KMS-11 (cell line): ENCODE results near the gene COMP.
"Not testable (repeated sequence)": the region's sequence is repeated elsewhere in the genome, so short reads cannot be mapped to it uniquely, and the experiment has no call there.

Source experiments
- H2AFZ ChIP-seq: fragments of 200-600 bp; sonication (generic); 2 replicates; pipeline ENCODE4 v1.6.1; 2016; ENCODE audit warnings: antibody characterized with exemption, mixed run types, low read depth
- H3K27ac ChIP-seq: fragments of 200-600 bp; sonication (generic); 2 replicates; pipeline ENCODE4 v1.6.1; 2016; ENCODE audit warnings: mild to moderate bottlenecking, mixed run types
- H3K27me3 ChIP-seq: fragments of 200-600 bp; sonication (generic); 2 replicates; pipeline ENCODE4 v1.6.1; 2017; ENCODE audit warnings: mild to moderate bottlenecking, low read depth, mixed run types, moderate library complexity; ENCODE audit not compliant: insufficient read depth
- H3K36me3 ChIP-seq: fragments of 200-600 bp; sonication (generic); 2 replicates; pipeline ENCODE4 v1.6.1; 2017; ENCODE audit warnings: mild to moderate bottlenecking, mixed run types; ENCODE audit not compliant: insufficient read depth
- H3K4me1 ChIP-seq: fragments of 200-600 bp; sonication (generic); 2 replicates; pipeline ENCODE4 v1.6.1; 2016; ENCODE audit warnings: mild to moderate bottlenecking, low read depth, mixed run types; ENCODE audit not compliant: poor library complexity, severe bottlenecking
- H3K4me2 ChIP-seq: fragments of 200-600 bp; sonication (generic); 2 replicates; pipeline ENCODE4 v1.7.0; 2016; ENCODE audit warnings: mild to moderate bottlenecking, mixed run types
- H3K4me3 ChIP-seq: fragments of 200-600 bp; sonication (generic); IDR thresholded peaks from 2 replicates; pipeline ENCODE4 v1.6.1; 2017; ENCODE audit warnings: low read depth, low read length, mixed read lengths; ENCODE audit not compliant: insufficient read depth
- H3K79me2 ChIP-seq: fragments of 200-600 bp; sonication (generic); 2 replicates; pipeline ENCODE4 v1.6.1; 2016; ENCODE audit warnings: low read depth, mixed run types; ENCODE audit not compliant: insufficient read depth
- H3K9ac ChIP-seq: fragments of 200-600 bp; sonication (generic); 2 replicates; pipeline ENCODE4 v1.6.1; 2016; ENCODE audit warnings: mild to moderate bottlenecking, mixed run types
- H4K20me1 ChIP-seq: fragments of 200-600 bp; sonication (generic); 2 replicates; pipeline ENCODE4 v1.6.1; 2016; ENCODE audit warnings: mild to moderate bottlenecking, mixed run types; ENCODE audit not compliant: insufficient read depth
- CTCF ChIP-seq: fragments of 200-600 bp; sonication (generic); conservative IDR thresholded peaks from 2 replicates; pipeline ENCODE4 v1.6.1; 2017; ENCODE audit warnings: low read depth, mild to moderate bottlenecking, antibody characterized with exemption, low read length, moderate library complexity, mixed read lengths

Gene COMP

DNA sequence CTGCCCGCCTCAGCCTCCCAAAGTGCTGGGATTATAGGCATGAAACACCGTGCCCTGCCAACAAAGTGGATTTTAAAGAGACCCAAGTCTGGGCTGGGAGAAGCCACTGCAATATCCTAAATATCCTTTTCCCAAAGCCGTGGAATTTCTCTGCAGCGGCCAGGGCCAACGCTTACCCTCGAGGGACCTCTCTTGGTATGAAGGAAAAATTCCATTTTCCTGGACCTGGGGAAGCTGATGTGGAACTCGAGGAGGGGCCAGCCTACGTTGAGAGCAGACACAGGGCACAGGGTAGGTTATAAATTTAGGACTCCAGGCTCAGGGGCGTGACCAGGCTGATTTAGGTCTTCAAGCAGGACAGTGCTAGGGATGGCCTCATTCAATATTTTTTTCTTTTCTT is 23.0 kb upstream of the COMP start:
- Histone ChIP-seq H3K79me2 (no peaks in the 10 kb centered on the region), H3K9ac (no peak overlapping the region), H3K4me1 (no peaks in the 10 kb centered on the region), H4K20me1 (no peaks in the 10 kb centered on the region), H2AFZ (no peak overlapping the region), H3K27ac (no peak overlapping the region), H3K36me3 (no peaks in the 10 kb centered on the region), H3K27me3 (peaks cover 3% of the 10 kb centered on the region; the same call in 1 of the 2 replicates), H3K4me3 (no peak overlapping the region), H3K4me2 (no peak overlapping the region)
- TF ChIP-seq CTCF, result no peak

DNA sequence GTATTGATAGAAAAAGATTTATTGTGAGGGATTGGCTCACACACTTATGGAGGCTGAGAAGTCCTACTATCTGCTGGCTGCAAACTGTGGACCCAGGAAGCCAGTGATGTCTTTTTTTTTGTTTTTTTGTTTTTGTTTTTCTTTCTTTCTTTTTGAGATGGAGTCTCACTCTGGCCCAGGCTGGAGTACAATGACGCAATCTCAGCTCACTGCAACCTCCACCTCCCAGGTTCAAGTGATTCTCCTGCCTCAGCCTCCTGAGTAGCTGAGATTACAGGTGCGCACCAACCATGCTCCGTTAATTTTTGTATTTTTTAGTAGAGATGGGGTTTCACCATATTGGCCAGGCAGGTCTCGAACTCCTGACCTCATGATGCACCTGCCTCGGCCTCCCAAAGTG is 20.5 kb upstream of the COMP start:
- not testable (repeated sequence) for H3K4me1 ChIP-seq, H3K4me3 ChIP-seq, H3K36me3 ChIP-seq, H3K27ac ChIP-seq, H2AFZ ChIP-seq, H3K79me2 ChIP-seq, H3K9ac ChIP-seq, H3K4me2 ChIP-seq, H4K20me1 ChIP-seq
- peaks cover 15% of the 10 kb centered on the region for H3K27me3 ChIP-seq

DNA sequence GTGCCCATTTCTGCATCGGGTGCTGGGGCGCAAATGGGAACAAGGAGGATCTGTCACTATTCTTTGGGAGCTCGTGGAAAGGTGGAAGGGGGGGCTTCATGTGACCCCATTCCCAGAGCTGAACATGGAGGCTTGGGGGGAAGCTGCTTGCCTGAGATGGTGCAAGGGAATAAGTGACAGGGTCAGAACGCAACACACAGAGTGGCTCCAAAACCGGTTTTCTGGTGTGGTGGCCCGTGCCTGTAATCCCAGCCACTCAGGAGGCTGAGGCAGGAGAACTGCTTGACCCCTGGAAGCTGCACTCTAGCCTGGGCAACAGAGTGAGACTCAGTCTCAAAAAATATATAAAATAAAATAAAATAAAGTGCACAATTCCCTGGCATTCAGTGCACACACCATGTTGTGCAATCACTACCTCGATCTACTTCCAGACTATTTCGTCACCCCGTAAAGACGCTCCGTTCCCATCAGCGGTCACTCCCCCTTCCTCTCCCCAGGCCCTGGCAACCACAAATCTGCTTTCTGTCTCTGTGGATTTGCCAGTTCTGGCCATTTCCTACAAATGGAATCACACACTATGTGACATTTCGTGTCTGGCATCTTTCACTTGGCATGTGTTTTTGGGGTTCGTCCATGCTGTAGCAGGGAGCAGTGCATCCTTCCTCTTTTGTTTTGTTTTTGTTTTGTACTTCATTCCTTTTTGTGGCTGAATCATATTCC is 18.2 kb upstream of the COMP start:
- Histone ChIP-seq H3K79me2 (no peaks in the 10 kb centered on the region), H3K9ac (no peak overlapping the region), H3K4me3 (no peak overlapping the region), H3K4me1 (no peaks in the 10 kb centered on the region), H3K27ac (no peak overlapping the region), H2AFZ (no peak overlapping the region), H3K4me2 (no peak overlapping the region), H4K20me1 (no peaks in the 10 kb centered on the region), H3K27me3 (peaks cover 15% of the 10 kb centered on the region), H3K36me3 (no peaks in the 10 kb centered on the region)
- no peak for TF ChIP-seq CTCF

- Histone ChIP-seq H3K27me3 (peaks cover 15% of the 10 kb centered on the region), H3K36me3 (no peaks in the 10 kb centered on the region)
Observed at GRCh38 chr19:18807861-18808331, 16.8 kb upstream of the COMP start.

More at GRCh38 chr19:18807861-18808331, 16.8 kb upstream of the COMP start:
- no peak overlapping the region for H3K9ac ChIP-seq
- no peaks in the 10 kb centered on the region for H3K4me1 ChIP-seq
- no peak overlapping the region for H2AFZ ChIP-seq
- no peak overlapping the region for H3K4me2 ChIP-seq
- H4K20me1 ChIP-seq, result no peaks in the 10 kb centered on the region
- H3K4me3 ChIP-seq, result no peak overlapping the region
- no peak for TF ChIP-seq CTCF
- H3K27ac ChIP-seq, result no peak overlapping the region
- H3K79me2 ChIP-seq, result no peaks in the 10 kb centered on the region
